NCI-H82 (cell line): ENCODE results near the gene LAMC2.

Source experiments
- DNase-seq: peaks from one replicate; lab custom pipeline; 2025; lab: John Stamatoyannopoulos, UW

LAMC2 gene

DNA sequence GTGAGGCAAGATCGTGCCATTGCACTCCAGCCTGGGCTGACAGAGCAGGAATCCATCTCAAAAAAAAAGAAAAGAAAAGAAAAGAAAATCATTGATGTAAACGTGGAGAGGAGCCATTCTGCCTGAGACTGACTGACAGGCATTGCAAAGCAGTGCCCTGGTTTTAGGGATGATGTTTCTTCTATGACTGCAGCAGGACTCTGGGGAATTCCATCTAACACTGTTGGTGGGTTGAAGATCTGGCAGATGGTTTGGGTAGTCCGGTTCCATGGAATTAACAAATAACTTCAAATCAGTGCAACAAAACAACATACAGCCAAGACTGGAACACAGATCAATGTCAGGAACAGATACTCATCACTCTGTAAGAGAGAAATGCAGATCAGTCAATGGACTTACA is 17.8 kb upstream of the LAMC2 start:
- DNase-seq, result peak; percentile 35

GRCh38 chr1:183173828-183174227 is 12.2 kb upstream of the LAMC2 start:
- DNase-seq, result no peak

GRCh38 chr1:183175631-183176030 is 10.4 kb upstream of the LAMC2 start:
- no peak for DNase-seq

- DNase-seq, result no peak
Observed at GRCh38 chr1:183178545-183178944, 7.5 kb upstream of the LAMC2 start.

GRCh38 chr1:183179033-183179432 is 7.0 kb upstream of the LAMC2 start:
- DNase-seq, result no peak

DNA sequence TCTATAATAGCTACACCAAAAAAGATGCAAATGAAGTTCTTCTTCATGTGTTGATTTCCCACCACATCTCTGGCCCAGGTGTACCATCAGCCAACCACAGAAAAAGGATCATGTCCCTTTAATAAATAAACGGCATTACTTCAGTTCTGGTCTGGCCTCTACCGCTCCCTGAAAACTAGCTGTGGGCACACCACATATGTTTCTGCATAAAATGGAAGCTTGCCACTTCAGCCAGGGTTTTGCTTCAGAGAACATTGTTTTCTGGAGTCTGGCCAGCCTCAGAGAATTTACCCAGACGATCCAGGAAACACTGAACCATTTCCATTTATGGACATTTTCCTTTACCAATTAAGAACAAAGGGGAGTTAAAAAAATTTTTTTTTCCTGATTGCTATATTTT is 5.8 kb upstream of the LAMC2 start:
- no peak for DNase-seq

DNA sequence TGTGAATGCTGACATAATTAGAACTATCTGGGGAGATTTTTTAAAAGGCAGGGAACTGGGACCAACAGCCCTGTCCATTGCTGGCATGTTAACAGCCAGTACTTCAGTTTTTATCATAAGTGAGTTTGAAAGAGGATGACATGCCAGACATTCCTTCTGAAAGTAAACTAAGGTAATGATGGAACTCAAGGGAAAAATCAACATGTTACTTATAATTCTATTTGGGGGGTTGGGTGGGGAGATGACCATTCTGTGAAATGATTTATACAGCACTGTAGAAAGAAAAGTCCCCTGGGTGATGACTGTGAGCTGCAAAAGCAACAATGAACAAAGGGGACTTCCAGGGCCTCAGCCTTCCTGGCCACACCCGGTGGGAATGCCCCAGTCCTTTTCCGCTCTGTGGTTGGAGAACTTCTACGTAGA is 5.4 kb upstream of the LAMC2 start:
- DNase-seq, result no peak

GRCh38 chr1:183186841-183187240 is 777 bp downstream of the LAMC2 start:
- no peak for DNase-seq

- DNase-seq, result no peak
Observed at GRCh38 chr1:183188240-183188639, 2.2 kb downstream of the LAMC2 start.

DNA sequence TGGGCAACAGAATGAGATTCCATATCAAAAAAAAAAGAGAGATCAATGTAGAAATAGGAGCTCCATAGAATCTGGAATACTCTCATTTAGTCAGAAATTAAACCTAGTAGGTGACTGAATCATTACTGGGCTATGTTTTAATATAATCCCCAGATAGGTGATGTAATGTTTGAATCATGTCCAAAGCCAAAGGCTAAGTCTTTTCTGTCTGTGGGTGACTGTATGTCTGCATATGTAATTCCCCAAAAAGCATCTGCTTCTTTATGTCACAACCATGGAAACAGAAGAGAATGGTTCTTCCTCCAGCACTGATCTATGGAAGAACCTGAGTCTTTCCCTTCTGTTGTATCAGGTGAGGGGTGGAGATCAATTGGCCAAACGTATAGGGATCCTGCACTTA is 5.8 kb downstream of the LAMC2 start:
- DNase-seq, result no peak

DNA sequence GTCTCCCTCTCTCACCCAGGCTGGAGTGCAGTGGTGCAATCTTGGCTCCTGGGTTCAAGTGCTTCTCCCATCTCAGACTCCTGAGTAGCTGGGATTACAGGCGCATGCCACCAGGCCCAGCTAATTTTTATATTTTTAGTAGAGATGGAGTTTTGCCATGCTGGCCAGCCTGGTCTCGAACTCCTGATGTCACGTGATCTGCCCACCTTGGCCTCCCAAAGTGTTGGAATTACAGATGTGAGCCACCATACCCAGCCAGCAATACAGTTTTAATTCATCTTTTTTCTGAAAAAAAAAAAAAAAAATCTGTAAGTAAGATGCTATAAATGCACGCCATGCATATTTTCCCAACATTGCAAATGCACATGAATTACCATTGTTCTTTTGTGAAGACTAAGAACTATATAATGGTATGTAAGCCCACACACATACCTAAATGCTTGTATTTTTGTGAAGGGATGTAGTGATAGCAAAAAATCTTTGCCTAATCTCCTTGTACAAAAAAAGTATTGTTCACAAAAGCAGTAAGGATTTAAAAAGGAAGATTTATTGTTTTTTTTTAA is 8.0 kb downstream of the LAMC2 start:
- DNase-seq, result no peak

- no peak for DNase-seq
Observed at GRCh38 chr1:183194527-183195141, 8.6 kb downstream of the LAMC2 start.

GRCh38 chr1:183195142-183195574 is 9.1 kb downstream of the LAMC2 start:
- no peak for DNase-seq

DNA sequence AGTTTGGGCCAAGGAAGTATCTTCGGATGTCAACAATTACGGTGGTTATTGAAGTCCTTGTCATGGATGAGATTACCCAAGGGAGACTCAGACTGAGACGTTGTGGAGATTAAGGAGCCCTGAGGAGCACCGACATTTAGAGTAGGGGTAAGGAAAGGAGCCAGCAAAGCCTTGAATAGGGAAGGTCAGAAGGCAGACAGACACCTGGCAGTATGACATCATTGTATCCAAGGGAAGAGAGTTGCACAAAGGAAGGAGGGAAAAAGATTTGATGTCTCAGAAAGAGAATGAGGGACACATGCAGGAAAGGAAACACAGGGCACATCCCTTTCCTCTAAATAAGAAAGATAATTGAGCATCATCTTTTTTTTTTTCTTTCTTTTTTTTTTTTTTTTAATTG is 11.7 kb downstream of the LAMC2 start:
- no peak for DNase-seq

DNA sequence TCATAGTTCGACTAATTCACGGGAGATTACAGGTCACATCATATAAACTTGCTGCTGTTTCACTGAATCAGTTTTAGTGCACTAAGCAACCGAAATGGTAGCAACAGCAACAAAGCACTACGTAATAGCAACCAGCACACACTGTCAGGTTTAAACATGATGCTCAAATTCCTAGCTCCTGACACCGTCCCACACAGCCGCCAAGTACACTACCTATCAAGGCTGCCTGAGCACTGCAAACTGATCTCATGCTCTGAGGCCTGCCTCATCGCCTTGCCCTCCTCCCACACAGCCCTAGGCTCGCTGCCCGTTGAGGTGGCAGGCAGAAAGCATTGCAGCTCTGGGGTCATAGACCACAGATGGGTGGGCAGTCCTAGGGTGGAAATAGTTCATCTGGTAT is 12.4 kb downstream of the LAMC2 start:
- DNase-seq, result no peak

DNA sequence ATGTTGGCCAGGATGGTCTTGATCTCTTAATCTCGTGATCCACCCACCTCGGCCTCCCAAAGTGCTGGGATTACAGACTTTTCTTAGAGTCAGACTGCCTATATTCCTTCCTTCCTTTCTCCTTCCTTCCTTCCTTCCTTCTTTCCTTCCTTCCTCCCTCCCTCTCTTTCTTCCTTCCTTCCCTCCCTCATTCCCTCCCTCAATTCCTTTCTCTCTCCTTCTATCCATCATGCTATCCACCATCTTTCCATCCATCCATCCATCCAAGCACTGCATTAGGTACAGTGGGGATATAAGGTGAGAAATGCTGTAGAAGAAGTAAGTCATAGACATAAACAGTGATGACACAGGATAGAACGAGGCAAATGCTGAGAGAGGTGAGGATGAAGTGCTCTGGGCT is 13.2 kb downstream of the LAMC2 start:
- DNase-seq, result no peak

DNA sequence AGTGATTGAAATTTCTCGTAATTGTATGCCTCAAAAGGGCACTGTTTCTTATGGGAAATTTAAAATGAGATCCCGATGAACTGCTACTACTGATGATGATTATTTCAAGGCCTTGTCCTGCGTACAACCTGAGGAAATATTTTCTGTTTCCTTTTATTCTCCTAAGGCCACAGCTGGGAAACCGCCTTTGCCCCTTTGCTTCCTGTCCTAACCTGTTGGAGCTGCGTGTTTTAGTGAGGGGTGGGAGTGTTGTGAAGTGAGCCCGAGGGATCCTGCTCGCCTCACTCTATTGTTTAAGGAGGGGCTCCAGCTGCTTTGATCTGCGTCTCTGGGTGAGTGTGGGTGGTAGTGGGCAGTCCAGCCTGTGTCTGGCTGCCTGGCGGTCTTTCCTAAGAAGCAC is 14.4 kb downstream of the LAMC2 start:
- DNase-seq, result no peak

DNA sequence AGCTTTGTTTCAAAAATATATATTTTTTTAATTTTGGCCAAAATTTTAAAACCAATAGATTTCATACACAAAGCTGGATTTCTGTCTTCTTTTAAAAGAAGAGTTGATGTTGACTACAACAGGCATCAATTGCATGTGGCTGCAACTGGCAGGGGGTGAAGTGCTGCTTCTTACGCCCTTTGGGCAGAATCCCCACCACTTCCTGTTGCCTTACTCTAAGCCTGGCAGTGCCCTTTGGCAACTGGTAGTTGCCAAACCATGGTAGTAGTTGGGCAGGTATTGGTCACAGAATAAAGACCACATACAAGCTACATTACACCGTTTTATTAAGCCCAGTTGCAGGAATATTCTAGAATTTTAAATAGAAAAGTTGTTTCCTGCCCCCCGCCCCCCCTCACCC is 17.0 kb downstream of the LAMC2 start:
- no peak for DNase-seq

GRCh38 chr1:183205196-183205781 is 19.2 kb downstream of the LAMC2 start:
- DNase-seq, result no peak

- no peak for DNase-seq
Observed at GRCh38 chr1:183206538-183207122, 20.6 kb downstream of the LAMC2 start.

GRCh38 chr1:183209533-183210158 is 23.6 kb downstream of the LAMC2 start:
- DNase-seq, result peak; percentile 34

DNA sequence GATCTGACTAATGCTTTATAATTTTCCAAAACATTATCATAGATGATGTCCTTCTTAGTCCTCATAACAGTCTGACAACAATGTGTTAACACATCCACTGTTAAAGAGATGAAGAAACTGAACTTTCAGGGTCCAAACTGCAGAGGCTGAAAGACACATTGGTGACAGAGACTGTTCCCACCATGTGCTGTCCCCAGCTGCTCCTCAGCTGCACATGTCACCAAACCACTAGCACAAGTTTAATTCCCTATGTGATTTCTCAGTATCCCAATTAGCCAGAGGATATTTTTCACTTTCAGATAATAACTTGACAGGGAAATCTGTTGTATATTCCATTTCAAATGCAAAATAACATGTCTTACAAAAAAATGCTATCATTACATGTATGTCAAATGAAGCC is 24.6 kb downstream of the LAMC2 start:
- peak; percentile 20 for DNase-seq

GRCh38 chr1:183212870-183213269 is 26.8 kb downstream of the LAMC2 start:
- no peak for DNase-seq
